Upper lobe of left lung (tissue), 4 donors: ENCODE measurements around the gene APLNR.

Source experiments
- CTCF ChIP-seq, 6 experiments: fragments of 450-650 bp in 4 of 6; fragments of 200-600 bp in 2 of 6; sonication (generic) in 2 of 6; IDR thresholded peaks; one replicate each; pipeline ENCODE4 v1.5.1; 2016 to 2019; ENCODE audit warnings: antibody characterized with exemption in 6 of 6
- POLR2A ChIP-seq, 4 donors: fragments of 450-650 bp; IDR thresholded peaks; one replicate each; pipeline ENCODE4 v1.5.1; 2016 to 2017; ENCODE audit warnings: antibody characterized with exemption in 4 of 4, mild to moderate bottlenecking in 2 of 4
- POLR2AphosphoS5 ChIP-seq, 2 donors: sonication (generic); formaldehyde crosslinking; IDR thresholded peaks; one replicate each; pipeline ENCODE4 v1.5.1; 2017; ENCODE audit warnings: antibody characterized with exemption in 2 of 2

- no peak for TF ChIP-seq CTCF (IDR thresholded peaks at IDR 0.05)
- TF ChIP-seq POLR2AphosphoS5 (IDR thresholded peaks at IDR 0.05) = no peak
- no peak for TF ChIP-seq POLR2A (IDR thresholded peaks at IDR 0.05)
Measured at GRCh38 chr11:57231539-57232253, 5.4 kb downstream of the APLNR start.
